ENCODE results near the gene KRT7.
"Not testable (repeated sequence)": the region's sequence is repeated elsewhere in the genome, so short reads cannot be mapped to it uniquely, and the experiment has no call there.

The KRT7 gene

GRCh38 chr12:52245962-52246569 lies 13.0 kb downstream of the KRT7 start:
- DNase-seq = no peak

- no peak for DNase-seq
Measured at GRCh38 chr12:52246720-52247621, 13.9 kb downstream of the KRT7 start.

GRCh38 chr12:52247622-52248540 lies 14.8 kb downstream of the KRT7 start:
- no peak for DNase-seq

- DNase-seq = no peak
Measured at GRCh38 chr12:52248541-52249461, 15.8 kb downstream of the KRT7 start.

GRCh38 chr12:52249511-52250047 lies 16.5 kb downstream of the KRT7 start:
- DNase-seq = no peak

GRCh38 chr12:52250048-52250990 lies 17.3 kb downstream of the KRT7 start:
- DNase-seq = no peak

GRCh38 chr12:52251367-52252051 lies 18.5 kb downstream of the KRT7 start:
- no peak for DNase-seq

- not testable (repeated sequence) for DNase-seq
Measured at GRCh38 chr12:52252175-52252615, 19.2 kb downstream of the KRT7 start.

GRCh38 chr12:52252728-52253343 lies 19.8 kb downstream of the KRT7 start:
- DNase-seq = no peak

- no peak for DNase-seq
Measured at GRCh38 chr12:52253391-52254179, 20.5 kb downstream of the KRT7 start.

- no peak for DNase-seq
Measured at GRCh38 chr12:52254180-52254964, 21.3 kb downstream of the KRT7 start.

GRCh38 chr12:52254965-52255751 lies 22.1 kb downstream of the KRT7 start:
- DNase-seq = no peak

- no peak for DNase-seq
Measured at GRCh38 chr12:52255926-52256583, 23.0 kb downstream of the KRT7 start.

- no peak for DNase-seq
Measured at GRCh38 chr12:52256584-52256935, 23.5 kb downstream of the KRT7 start.

GRCh38 chr12:52257074-52257551 lies 24.1 kb downstream of the KRT7 start:
- no peak for DNase-seq

- not testable (repeated sequence) for DNase-seq
Measured at GRCh38 chr12:52257922-52258321, 24.9 kb downstream of the KRT7 start.

Data from GF-D8 (cell line).